Activated CD4-positive, alpha-beta T cell treated with anti-CD3 and anti-CD28 coated beads for 24 hours (primary cell): ENCODE results near the gene RRP36.
"Not testable (repeated sequence)": the region's sequence is repeated elsewhere in the genome, so short reads cannot be mapped to it uniquely, and the experiment has no call there.

Source experiments
- DNase-seq, 2 donors: peaks; one replicate each; pipeline ENCODE4 v3.0.0-alpha.2; 2020; ENCODE audit warnings: low read depth in 2 of 2

The RRP36 gene

GRCh38 chr6:43037706-43038105 is 16.3 kb downstream of the RRP36 start:
- no peak for DNase-seq

- DNase-seq = no peak
These were observed 17.3 kb downstream of the RRP36 start for GRCh38 chr6:43038727-43039126.

- DNase-seq = no peak
These were observed 19.3 kb downstream of the RRP36 start for GRCh38 chr6:43040542-43041257.

GRCh38 chr6:43041475-43041874 is 20.1 kb downstream of the RRP36 start:
- DNase-seq = not testable (repeated sequence)

- no peak for DNase-seq
These were observed 21.9 kb downstream of the RRP36 start for GRCh38 chr6:43043310-43043709.

GRCh38 chr6:43045371-43045930 is 24.0 kb downstream of the RRP36 start:
- DNase-seq = no peak

- DNase-seq = no peak
These were observed 26.6 kb downstream of the RRP36 start for GRCh38 chr6:43047998-43048397.

- DNase-seq = no peak
These were observed 29.6 kb downstream of the RRP36 start for GRCh38 chr6:43050981-43051380.

GRCh38 chr6:43052225-43052841 is 30.9 kb downstream of the RRP36 start:
- no peak for DNase-seq

- peak in 1 of 2 donors; percentile 9 for DNase-seq
These were observed 31.6 kb downstream of the RRP36 start for GRCh38 chr6:43052842-43053544.

- DNase-seq = peak; percentile 83 to 85
These were observed 32.3 kb downstream of the RRP36 start, which contains the start of gene CUL7 for GRCh38 chr6:43053545-43054205. Gene CUL7, minus strand, starts transcription at chr6:43053851. Its CDS starts 1,063 bp downstream, at chr6:43052788.

- no peak for DNase-seq
These were observed 33.0 kb downstream of the RRP36 start for GRCh38 chr6:43054206-43054943.

GRCh38 chr6:43055966-43056365 is 34.5 kb downstream of the RRP36 start:
- no peak for DNase-seq

GRCh38 chr6:43058531-43058930 is 37.1 kb downstream of the RRP36 start:
- DNase-seq = no peak

GRCh38 chr6:43059168-43060033 is 38.0 kb downstream of the RRP36 start, which contains the start of the genes KLC4 and MRPL2:
Gene KLC4, plus strand, starts transcription at chr6:43059631. Its CDS starts 1,705 bp downstream, at chr6:43061336.
Gene MRPL2, minus strand, starts transcription at chr6:43059434. Its CDS starts 53 bp downstream, at chr6:43059381.
- DNase-seq = peak; percentile 93 to 97

- no peak for DNase-seq
These were observed 38.8 kb downstream of the RRP36 start for GRCh38 chr6:43060034-43060754.

GRCh38 chr6:43060755-43061633 is 39.6 kb downstream of the RRP36 start:
- no peak for DNase-seq

- DNase-seq = no peak
These were observed 40.4 kb downstream of the RRP36 start for GRCh38 chr6:43061861-43062260.
